ENCODE measurements around the gene ADGRV1. TPM values are rescaled to one million over a fixed set of nuclear protein-coding genes. Genes with fewer than 3 reads are reported as not detected.
"Not testable (repeated sequence)": the region's sequence is repeated elsewhere in the genome, so short reads cannot be mapped to it uniquely, and the experiment has no call there.

Gene ADGRV1
- polyA plus RNA-seq, 2 donors = 0.82 to 1.6 TPM

DNA sequence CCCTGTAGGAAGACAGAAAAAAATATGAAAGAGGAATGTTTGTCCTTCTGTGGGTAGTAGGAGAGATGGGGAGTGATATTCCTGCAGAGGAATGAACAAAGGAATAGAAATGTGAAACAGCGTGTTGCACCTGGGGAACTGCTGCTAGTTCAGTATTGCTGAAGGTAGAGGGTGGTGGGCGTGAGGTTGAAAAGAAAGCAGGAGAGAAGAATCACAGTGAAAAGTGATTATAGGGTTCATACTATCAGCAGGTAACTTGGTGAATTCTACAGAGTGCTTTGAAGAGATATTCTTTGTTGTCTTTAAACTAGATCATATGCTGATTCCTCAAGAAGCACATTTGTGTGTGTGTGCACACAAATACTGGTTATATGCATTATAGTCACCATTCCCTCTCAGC is 95.6 kb downstream of the ADGRV1 start:
- WGBS, 2 donors = 86 to 88% methylated on average over 2 of the region's 2 CpGs
- Histone ChIP-seq H3K27ac (ENCODE audit: low read depth in 2 of 2, low read length in 1 of 2) (no peak overlapping the region), H3K4me3 (ENCODE audit: low read depth in 1 of 2, low read length in 2 of 2) (no peak overlapping the region), H3K27me3 (ENCODE audit: control insufficient read depth in 1 of 2, insufficient read depth in 2 of 2, low read length in 2 of 2) (no peaks in the 10 kb centered on the region), H3K9me3 (ENCODE audit: control insufficient read depth in 2 of 2, insufficient read depth in 1 of 2, low read depth in 1 of 2, low read length in 1 of 2) (no peaks in the 10 kb centered on the region), H3K4me1 (ENCODE audit: control insufficient read depth in 2 of 2, insufficient read depth in 2 of 2, low read length in 1 of 2) (no peaks in the 10 kb centered on the region), H3K36me3 (ENCODE audit: control insufficient read depth in 2 of 2, insufficient read depth in 2 of 2, low read length in 1 of 2) (no peaks in the 10 kb centered on the region)

DNA sequence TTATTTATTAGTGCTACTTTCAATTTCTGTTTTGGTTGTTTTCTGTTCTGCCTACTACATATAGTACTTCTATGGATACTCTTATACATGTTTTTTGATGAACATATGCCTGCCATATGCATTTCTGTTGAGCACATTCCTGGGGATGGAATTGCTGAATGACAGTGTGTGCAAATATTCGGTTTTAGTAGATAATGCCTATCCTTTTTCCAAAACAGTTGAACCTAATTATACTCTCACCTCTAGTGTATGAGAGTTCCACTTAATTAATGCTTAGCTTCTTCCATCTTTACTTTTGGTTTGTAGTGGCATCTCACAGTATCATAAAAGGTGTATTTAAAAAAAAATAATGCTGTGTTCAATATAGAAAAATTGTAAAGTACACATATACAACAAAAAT is 96.8 kb downstream of the ADGRV1 start:
- Histone ChIP-seq H3K27ac (ENCODE audit: low read depth in 2 of 2, low read length in 1 of 2) (no peak overlapping the region), H3K27me3 (ENCODE audit: control insufficient read depth in 1 of 2, insufficient read depth in 2 of 2, low read length in 2 of 2) (no peaks in the 10 kb centered on the region), H3K9me3 (ENCODE audit: control insufficient read depth in 2 of 2, insufficient read depth in 1 of 2, low read depth in 1 of 2, low read length in 1 of 2) (no peaks in the 10 kb centered on the region), H3K4me3 (ENCODE audit: low read depth in 1 of 2, low read length in 2 of 2) (no peak overlapping the region), H3K4me1 (ENCODE audit: control insufficient read depth in 2 of 2, insufficient read depth in 2 of 2, low read length in 1 of 2) (no peaks in the 10 kb centered on the region), H3K36me3 (ENCODE audit: control insufficient read depth in 2 of 2, insufficient read depth in 2 of 2, low read length in 1 of 2) (no peaks in the 10 kb centered on the region)
- WGBS, 2 donors = 81 to 83% methylated on average over 1 of the region's 1 CpG

DNA sequence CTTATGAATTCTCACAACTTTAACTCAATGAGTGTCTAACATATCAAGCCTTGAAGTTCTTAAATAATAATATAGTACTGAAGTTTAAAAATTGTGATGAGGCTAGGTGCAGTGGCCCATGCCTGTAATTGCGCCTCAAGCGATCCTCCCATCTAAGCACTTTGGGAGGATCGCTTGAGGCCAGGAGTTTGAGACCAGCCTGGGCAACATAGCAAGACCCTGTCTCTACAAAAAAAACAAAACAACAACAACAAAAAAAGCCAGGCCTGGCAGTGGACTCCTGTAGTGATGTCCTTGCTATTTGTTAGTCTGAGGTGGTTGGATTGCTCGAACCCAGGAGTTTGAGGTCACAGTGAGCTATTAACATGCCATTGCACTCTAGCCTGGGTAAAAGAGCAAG is 98.4 kb downstream of the ADGRV1 start:
- H3K4me3 ChIP-seq (ENCODE audit: low read depth in 1 of 2, low read length in 2 of 2) = no peak overlapping the region
- no peak overlapping the region for H3K27ac ChIP-seq (ENCODE audit: low read depth in 2 of 2, low read length in 1 of 2)
- H3K4me1 ChIP-seq (ENCODE audit: control insufficient read depth in 2 of 2, insufficient read depth in 2 of 2, low read length in 1 of 2) = no peaks in the 10 kb centered on the region
- WGBS, 2 donors = 63 to 71% methylated on average over 4 of the region's 4 CpGs
- no peaks in the 10 kb centered on the region for H3K27me3 ChIP-seq (ENCODE audit: control insufficient read depth in 1 of 2, insufficient read depth in 2 of 2, low read length in 2 of 2)
- no peaks in the 10 kb centered on the region for H3K36me3 ChIP-seq (ENCODE audit: control insufficient read depth in 2 of 2, insufficient read depth in 2 of 2, low read length in 1 of 2)
- H3K9me3 ChIP-seq (ENCODE audit: control insufficient read depth in 2 of 2, insufficient read depth in 1 of 2, low read depth in 1 of 2, low read length in 1 of 2) = no peaks in the 10 kb centered on the region

GRCh38 chr5:90657788-90658187 is 99.2 kb downstream of the ADGRV1 start:
- no peak overlapping the region for H3K27ac ChIP-seq (ENCODE audit: low read depth in 2 of 2, low read length in 1 of 2)
- WGBS, 2 donors = 89 to 91% methylated on average over 6 of the region's 6 CpGs

DNA sequence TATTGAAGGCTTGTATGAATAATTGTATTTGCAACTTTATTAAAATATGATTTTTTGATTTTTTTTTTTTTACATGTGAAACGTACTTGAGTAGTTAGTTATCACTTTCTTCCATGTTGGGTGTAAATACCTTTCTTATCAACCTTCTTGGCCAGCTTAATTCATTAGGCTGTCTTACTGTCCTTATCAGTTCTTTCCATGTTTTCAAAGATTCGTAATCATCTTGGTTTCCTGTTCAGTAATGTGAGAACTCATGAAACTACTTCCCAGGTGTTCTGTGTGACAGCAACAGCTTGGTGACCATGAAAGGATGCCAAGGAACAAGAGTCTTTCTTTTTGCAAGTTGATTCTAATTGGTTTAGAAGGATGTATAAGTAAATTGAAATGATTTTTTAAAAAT is 100.0 kb downstream of the ADGRV1 start:
- no peak overlapping the region for H3K27ac ChIP-seq (ENCODE audit: low read depth in 2 of 2, low read length in 1 of 2)
- no peak overlapping the region for H3K4me3 ChIP-seq (ENCODE audit: low read depth in 1 of 2, low read length in 2 of 2)
- H3K4me1 ChIP-seq (ENCODE audit: control insufficient read depth in 2 of 2, insufficient read depth in 2 of 2, low read length in 1 of 2) = no peaks in the 10 kb centered on the region
- WGBS, 2 donors = 44 to 66% methylated on average over 2 of the region's 2 CpGs
- H3K36me3 ChIP-seq (ENCODE audit: control insufficient read depth in 2 of 2, insufficient read depth in 2 of 2, low read length in 1 of 2) = no peaks in the 10 kb centered on the region
- no peaks in the 10 kb centered on the region for H3K9me3 ChIP-seq (ENCODE audit: control insufficient read depth in 2 of 2, insufficient read depth in 1 of 2, low read depth in 1 of 2, low read length in 1 of 2)
- H3K27me3 ChIP-seq (ENCODE audit: control insufficient read depth in 1 of 2, insufficient read depth in 2 of 2, low read length in 2 of 2) = no peaks in the 10 kb centered on the region

More at GRCh38 chr5:90657788-90658187, 99.2 kb downstream of the ADGRV1 start:
- Histone ChIP-seq H3K9me3 (ENCODE audit: control insufficient read depth in 2 of 2, insufficient read depth in 1 of 2, low read depth in 1 of 2, low read length in 1 of 2) (no peaks in the 10 kb centered on the region), H3K4me1 (ENCODE audit: control insufficient read depth in 2 of 2, insufficient read depth in 2 of 2, low read length in 1 of 2) (no peaks in the 10 kb centered on the region), H3K4me3 (ENCODE audit: low read depth in 1 of 2, low read length in 2 of 2) (no peak overlapping the region), H3K27me3 (ENCODE audit: control insufficient read depth in 1 of 2, insufficient read depth in 2 of 2, low read length in 2 of 2) (no peaks in the 10 kb centered on the region), H3K36me3 (ENCODE audit: control insufficient read depth in 2 of 2, insufficient read depth in 2 of 2, low read length in 1 of 2) (no peaks in the 10 kb centered on the region)

DNA sequence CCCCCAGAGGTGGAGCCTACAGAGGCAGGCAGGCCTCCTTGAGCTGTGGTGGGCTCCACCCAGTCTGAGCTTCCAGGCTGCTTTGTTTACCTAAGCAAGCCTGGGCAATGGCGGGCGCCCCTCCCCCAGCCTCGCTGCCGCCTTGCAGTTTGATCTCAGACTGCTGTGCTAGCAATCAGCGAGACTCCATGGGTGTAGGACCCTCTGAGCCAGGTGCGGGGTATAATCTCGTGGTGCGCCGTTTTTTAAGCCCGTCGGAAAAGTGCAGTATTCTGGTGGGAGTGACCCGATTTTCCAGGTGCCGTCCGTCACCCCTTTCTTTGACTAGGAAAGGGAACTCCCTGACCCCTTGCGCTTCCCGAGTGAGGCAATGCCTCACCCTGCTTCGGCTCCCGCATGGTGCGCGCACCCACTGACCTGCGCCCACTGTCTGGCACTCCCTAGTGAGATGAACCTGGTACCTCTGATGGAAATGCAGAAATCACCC is 109.5 kb downstream of the ADGRV1 start:
- H3K27ac ChIP-seq (ENCODE audit: low read depth in 2 of 2, low read length in 1 of 2); H3K27me3 ChIP-seq (ENCODE audit: control insufficient read depth in 1 of 2, insufficient read depth in 2 of 2, low read length in 2 of 2); H3K4me1 ChIP-seq (ENCODE audit: control insufficient read depth in 2 of 2, insufficient read depth in 2 of 2, low read length in 1 of 2); H3K9me3 ChIP-seq (ENCODE audit: control insufficient read depth in 2 of 2, insufficient read depth in 1 of 2, low read depth in 1 of 2, low read length in 1 of 2); H3K4me3 ChIP-seq (ENCODE audit: low read depth in 1 of 2, low read length in 2 of 2); H3K36me3 ChIP-seq (ENCODE audit: control insufficient read depth in 2 of 2, insufficient read depth in 2 of 2, low read length in 1 of 2): not testable (repeated sequence)
- WGBS, 2 donors = 58% methylated on average over 17 to 21 of the region's 21 CpGs

GRCh38 chr5:90675222-90675621 is 116.6 kb downstream of the ADGRV1 start:
- 56 to 69% methylated on average over 8 of the region's 8 CpGs for WGBS, 2 donors
- H3K27ac ChIP-seq (ENCODE audit: low read depth in 2 of 2, low read length in 1 of 2) = peak overlapping the region in 1 of 2 donors; percentile 13
- no peaks in the 10 kb centered on the region for H3K4me1 ChIP-seq (ENCODE audit: control insufficient read depth in 2 of 2, insufficient read depth in 2 of 2, low read length in 1 of 2)
- H3K36me3 ChIP-seq (ENCODE audit: control insufficient read depth in 2 of 2, insufficient read depth in 2 of 2, low read length in 1 of 2) = no peaks in the 10 kb centered on the region
- H3K9me3 ChIP-seq (ENCODE audit: control insufficient read depth in 2 of 2, insufficient read depth in 1 of 2, low read depth in 1 of 2, low read length in 1 of 2) = no peaks in the 10 kb centered on the region
- no peaks in the 10 kb centered on the region for H3K27me3 ChIP-seq (ENCODE audit: control insufficient read depth in 1 of 2, insufficient read depth in 2 of 2, low read length in 2 of 2)
- no peak overlapping the region for H3K4me3 ChIP-seq (ENCODE audit: low read depth in 1 of 2, low read length in 2 of 2)

DNA sequence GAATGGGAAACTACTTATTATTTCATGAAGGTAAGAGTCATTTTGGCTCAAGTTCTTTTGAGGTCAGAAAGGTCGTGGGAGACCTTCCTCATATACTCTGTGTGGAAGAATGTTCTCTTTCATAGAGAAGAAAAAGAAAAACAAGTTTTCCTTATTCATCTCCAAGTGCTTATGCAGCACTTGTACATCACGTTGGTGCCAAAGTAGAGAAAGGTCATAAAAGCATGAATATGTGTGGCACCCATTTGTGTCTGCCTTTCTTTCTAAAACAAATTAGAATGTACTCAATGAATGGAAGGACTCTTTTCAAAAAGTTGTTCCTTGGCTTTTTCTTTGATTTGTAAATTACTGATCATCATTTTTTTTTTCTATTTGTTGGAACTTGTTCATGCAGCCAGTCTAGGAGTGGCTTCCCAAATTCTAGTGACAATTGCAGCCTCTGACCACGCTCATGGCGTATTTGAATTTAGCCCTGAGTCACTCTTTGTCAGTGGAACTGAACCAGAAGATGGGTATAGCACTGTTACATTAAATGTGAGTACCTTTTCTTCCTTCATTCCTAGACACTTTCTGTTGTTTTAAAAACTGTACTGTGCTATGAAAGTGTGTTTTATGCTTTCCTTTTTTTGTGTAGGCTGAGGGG is 122.4 kb downstream of the ADGRV1 start:
- Histone ChIP-seq H3K27ac (ENCODE audit: low read depth in 2 of 2, low read length in 1 of 2) (no peak overlapping the region), H3K9me3 (ENCODE audit: control insufficient read depth in 2 of 2, insufficient read depth in 1 of 2, low read depth in 1 of 2, low read length in 1 of 2) (no peaks in the 10 kb centered on the region), H3K4me3 (ENCODE audit: low read depth in 1 of 2, low read length in 2 of 2) (no peak overlapping the region), H3K36me3 (ENCODE audit: control insufficient read depth in 2 of 2, insufficient read depth in 2 of 2, low read length in 1 of 2) (no peaks in the 10 kb centered on the region), H3K4me1 (ENCODE audit: control insufficient read depth in 2 of 2, insufficient read depth in 2 of 2, low read length in 1 of 2) (no peaks in the 10 kb centered on the region), H3K27me3 (ENCODE audit: control insufficient read depth in 1 of 2, insufficient read depth in 2 of 2, low read length in 2 of 2) (no peaks in the 10 kb centered on the region)
- 41 to 52% methylated on average over 4 of the region's 4 CpGs for WGBS, 2 donors

- Histone ChIP-seq H3K4me1 (ENCODE audit: control insufficient read depth in 2 of 2, insufficient read depth in 2 of 2, low read length in 1 of 2) (no peaks in the 10 kb centered on the region), H3K4me3 (ENCODE audit: low read depth in 1 of 2, low read length in 2 of 2) (no peak overlapping the region), H3K27me3 (ENCODE audit: control insufficient read depth in 1 of 2, insufficient read depth in 2 of 2, low read length in 2 of 2) (no peaks in the 10 kb centered on the region), H3K9me3 (ENCODE audit: control insufficient read depth in 2 of 2, insufficient read depth in 1 of 2, low read depth in 1 of 2, low read length in 1 of 2) (no peaks in the 10 kb centered on the region), H3K36me3 (ENCODE audit: control insufficient read depth in 2 of 2, insufficient read depth in 2 of 2, low read length in 1 of 2) (no peaks in the 10 kb centered on the region), H3K27ac (ENCODE audit: low read depth in 2 of 2, low read length in 1 of 2) (no peak overlapping the region)
- WGBS, 2 donors = 72 to 85% methylated on average over 2 of the region's 2 CpGs
Measured at GRCh38 chr5:90682278-90682677, 123.7 kb downstream of the ADGRV1 start.

DNA sequence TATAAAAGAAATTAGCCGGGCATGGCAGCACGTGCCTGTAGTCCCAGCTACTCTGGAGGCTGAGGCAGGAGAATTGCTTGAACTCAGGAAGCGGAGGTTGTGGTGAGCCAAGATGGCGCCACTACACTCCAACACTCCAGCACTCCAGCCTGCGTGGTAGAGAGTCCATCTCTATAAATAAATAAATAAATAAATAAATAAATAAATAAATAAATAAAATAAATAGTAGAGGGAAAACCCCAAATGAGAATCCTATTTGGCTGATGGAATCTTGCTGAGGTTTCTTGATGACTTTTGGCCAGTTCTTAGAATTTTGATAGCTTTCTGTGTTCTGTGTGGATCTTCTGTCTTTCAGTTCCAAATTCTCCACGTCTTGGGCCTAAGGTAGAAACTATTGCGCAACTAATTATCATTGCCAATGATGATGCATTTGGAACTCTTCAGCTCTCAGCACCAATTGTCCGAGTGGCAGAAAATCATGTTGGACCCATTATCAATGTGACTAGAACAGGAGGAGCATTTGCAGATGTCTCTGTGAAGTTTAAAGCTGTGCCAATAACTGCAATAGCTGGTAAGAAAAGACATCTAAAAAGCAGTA is 126.9 kb downstream of the ADGRV1 start:
- H3K27me3 ChIP-seq (ENCODE audit: control insufficient read depth in 1 of 2, insufficient read depth in 2 of 2, low read length in 2 of 2) = no peaks in the 10 kb centered on the region
- no peaks in the 10 kb centered on the region for H3K36me3 ChIP-seq (ENCODE audit: control insufficient read depth in 2 of 2, insufficient read depth in 2 of 2, low read length in 1 of 2)
- no peak overlapping the region for H3K4me3 ChIP-seq (ENCODE audit: low read depth in 1 of 2, low read length in 2 of 2)
- H3K4me1 ChIP-seq (ENCODE audit: control insufficient read depth in 2 of 2, insufficient read depth in 2 of 2, low read length in 1 of 2) = no peaks in the 10 kb centered on the region
- no peak overlapping the region for H3K27ac ChIP-seq (ENCODE audit: low read depth in 2 of 2, low read length in 1 of 2)
- WGBS, 2 donors = 91 to 94% methylated on average over 8 of the region's 8 CpGs
- H3K9me3 ChIP-seq (ENCODE audit: control insufficient read depth in 2 of 2, insufficient read depth in 1 of 2, low read depth in 1 of 2, low read length in 1 of 2) = no peaks in the 10 kb centered on the region

All from esophagus (tissue), 2 donors.